Smooth muscle cell of the coronary artery (primary cell): ENCODE data around the gene HS3ST1. TPM values are rescaled to one million over a fixed set of nuclear protein-coding genes. Genes with fewer than 3 reads are reported as not detected.

Experiments used
- total RNA-seq: library from RNA; depleted of rRNA; stranded (reverse); fragments of >200 nt; gene quantifications from 2 replicates; pipeline ENCODE4 v1.2.3, GENCODE V29; 2014; ENCODE audit warnings: low replicate concordance

Gene HS3ST1
- total RNA-seq: under 0.01 and 3.1 TPM in 2 replicates

DNA sequence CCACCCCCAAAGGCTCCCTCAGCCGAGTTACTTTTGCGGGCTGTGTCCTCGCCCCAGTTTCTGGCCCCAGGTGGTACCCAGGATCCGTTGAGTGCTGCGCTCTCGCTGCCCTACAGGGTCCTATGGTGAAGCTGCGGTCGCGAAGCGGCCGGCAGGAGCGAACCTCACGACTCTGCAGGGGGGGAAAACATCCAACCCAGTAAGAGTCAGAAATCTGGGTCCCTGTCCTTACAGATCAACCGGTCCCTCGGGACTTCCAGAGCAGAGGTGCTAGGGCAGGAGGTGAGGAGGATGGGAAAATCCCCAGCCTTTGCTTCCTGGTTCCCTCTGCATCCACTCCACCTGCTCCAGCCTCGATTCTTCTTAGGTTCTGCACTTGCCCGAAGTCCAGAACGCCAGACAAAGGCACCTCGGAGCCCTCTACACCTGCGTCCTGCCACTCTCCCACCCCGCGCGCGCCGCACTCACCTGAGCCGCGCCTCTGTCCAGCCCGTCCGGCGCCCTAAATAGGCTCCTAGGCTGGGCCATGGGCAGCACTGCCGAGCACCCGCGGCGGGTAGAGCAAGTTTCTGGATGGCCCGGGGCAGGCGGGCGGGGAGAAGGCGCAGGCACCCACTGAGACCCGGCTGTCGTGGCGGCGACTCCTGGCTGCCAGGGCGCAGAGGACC, at the start of gene HS3ST1:
TSS of gene HS3ST1 (minus strand) at position 664 of the 668 bp plus-strand sequence. CDS start 28,889 bp downstream, outside the sequence.

